ACHN (cell line): ENCODE measurements around the gene YTHDF2.
"Not testable (repeated sequence)": the region's sequence is repeated elsewhere in the genome, so short reads cannot be mapped to it uniquely, and the experiment has no call there.

Source experiments
- DNase-seq: peaks from one replicate; pipeline ENCODE4 v3.0.0-alpha.2; 2015
- in situ Hi-C: cut with HindIII; loops from 2 replicates; pipeline ENCODE4 v1.10.0; 2017; ENCODE audit warnings: low sequenced_read_pairs, low pct_ligation_motif_present, low pct_unique_long_range_greater_than_20kb

YTHDF2 gene

GRCh38 chr1:28755701-28756100 is 19.0 kb downstream of the YTHDF2 start:
- DNase-seq = no peak
- in situ Hi-C loops = no loop called here

- in situ Hi-C loops = no loop called here
- DNase-seq = no peak
Observed at GRCh38 chr1:28756846-28757245, 20.1 kb downstream of the YTHDF2 start.

DNA sequence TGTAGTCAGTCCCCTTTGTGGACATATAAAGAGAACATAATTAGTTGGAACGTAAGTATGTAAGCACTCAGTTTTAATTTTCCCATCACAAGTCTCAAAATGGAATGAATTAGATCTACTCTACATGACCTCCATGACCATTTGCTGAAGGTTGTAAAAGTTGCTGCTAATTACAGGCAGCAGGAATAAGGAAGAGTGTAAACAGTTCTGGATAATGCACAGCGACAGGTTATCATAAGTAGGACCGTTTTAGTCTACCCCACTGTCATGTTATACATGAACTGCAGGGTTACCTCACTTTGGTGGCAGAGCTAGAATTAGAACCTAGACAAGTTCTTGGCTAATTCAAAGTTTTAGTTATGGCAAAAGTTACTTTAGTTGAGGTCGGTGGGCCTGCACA is 21.7 kb downstream of the YTHDF2 start:
- in situ Hi-C loops = no loop called here
- no peak for DNase-seq

DNA sequence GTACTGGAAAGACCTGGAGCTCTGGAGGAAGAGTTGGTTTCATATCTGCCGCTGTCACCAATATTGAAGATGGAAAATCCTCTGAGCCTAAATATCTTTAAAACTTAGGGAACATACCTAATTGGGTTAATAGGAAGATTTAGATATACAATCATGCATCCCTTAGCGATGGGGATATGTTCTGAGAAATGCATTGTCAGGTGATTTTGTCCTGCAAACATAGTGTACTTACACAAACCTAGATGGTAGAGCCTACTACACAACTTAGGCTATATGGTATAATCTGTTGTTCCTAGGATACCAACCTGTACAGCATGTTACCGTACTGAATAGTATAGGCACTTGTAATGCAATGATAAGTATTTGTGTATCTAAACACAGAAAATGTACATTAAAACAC is 22.5 kb downstream of the YTHDF2 start:
- no peak for DNase-seq
- in situ Hi-C loops = no loop called here

GRCh38 chr1:28761189-28761588 is 24.4 kb downstream of the YTHDF2 start:
- in situ Hi-C loops = no loop called here
- no peak for DNase-seq

DNA sequence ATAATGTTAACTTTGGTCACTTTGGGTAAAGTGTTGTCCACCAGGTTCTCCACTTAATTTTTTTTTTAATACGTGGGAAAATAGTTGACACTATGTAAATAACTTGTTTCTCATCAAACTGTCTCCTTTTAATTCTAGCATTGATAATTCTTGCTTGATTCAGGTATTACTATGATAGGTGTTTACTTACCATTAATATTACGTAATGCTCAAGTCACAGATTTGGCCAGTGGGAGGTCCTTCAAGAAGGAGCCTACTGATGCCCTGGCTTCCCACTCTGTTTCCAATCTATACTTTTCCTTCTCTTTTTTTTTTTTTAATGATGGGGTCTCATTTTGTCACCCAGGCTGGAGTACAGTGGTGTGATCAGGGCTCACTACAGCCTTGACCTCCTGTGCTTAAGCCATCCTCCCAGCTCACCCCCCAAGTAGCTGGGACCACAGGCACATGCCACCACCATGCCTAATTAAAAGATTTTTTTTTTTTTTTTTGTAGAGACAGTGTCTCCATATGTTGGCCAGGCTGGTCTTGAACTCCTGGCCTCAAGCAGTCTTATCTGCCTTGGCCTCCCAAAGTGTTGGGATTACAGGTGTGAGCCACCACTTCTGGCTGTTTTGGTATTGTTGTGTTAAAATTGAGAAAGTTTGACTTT is 29.9 kb downstream of the YTHDF2 start:
- in situ Hi-C loops = no loop called here
- no peak for DNase-seq

GRCh38 chr1:28770601-28771165 is 33.9 kb downstream of the YTHDF2 start:
- DNase-seq = no peak
- in situ Hi-C loops = no loop called here

DNA sequence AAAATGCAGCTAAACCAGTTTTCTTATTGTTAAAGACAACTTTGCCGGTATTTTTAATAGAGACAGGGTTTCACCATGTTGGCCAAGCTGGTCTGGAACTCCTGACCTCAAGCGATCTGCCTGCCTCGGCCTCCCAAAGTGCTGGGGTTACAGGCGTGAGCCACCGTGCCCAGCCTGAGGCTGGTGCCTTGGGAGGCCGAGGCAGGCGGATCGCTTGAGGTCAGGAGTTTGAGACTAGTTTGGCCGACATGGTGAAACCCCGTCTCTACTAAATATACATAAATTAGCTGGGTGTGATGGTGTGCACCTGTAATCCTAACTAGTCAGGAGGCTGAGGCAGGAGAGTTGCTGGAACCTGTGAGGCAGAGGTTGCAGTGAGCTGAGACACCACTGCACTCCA is 35.2 kb downstream of the YTHDF2 start:
- DNase-seq, in situ Hi-C loops: not testable (repeated sequence)

GRCh38 chr1:28773105-28773504 is 36.4 kb downstream of the YTHDF2 start:
- in situ Hi-C loops = no loop called here
- no peak for DNase-seq

DNA sequence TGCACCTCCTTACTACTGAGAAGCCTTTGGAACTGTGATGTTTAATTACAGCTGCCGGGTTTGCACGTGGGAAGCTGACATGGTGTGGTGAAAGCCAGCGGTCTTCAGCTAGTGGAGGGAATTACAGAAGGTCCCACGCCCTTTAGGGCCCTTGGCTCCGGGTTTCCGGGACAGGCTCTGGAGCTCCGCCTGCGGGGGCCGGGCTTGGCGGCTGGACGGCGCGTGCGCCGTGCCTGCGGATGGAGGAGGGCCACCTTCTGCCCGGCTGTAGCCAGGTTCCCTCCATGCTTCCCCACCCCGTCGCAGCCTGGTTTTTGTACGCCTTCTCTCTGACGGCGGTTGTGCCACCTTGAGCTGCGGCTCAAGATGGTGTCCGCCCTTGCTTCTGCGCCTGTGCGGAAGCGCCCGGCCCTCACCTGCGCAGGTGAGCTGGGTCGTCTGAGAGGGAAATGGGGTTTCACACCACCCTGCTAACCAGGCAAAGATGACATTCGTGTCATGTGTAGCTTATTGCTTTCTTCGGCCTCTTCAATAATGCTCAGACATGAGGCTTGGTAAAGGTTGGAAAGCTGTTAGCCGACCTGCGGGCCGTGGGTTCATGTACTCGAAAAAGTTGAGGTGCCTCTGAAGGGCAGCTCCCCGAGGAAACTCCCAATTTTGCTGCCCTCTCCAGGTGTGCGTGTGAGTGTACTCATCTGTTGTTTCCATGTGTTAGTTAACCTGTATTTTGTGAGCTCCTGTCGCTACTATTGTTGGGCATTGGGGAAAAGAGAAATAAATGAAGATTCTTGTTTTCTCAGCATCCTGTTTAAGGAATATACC is 38.6 kb downstream of the YTHDF2 start:
- in situ Hi-C loops = no loop called here
- peak; percentile 55 for DNase-seq

DNA sequence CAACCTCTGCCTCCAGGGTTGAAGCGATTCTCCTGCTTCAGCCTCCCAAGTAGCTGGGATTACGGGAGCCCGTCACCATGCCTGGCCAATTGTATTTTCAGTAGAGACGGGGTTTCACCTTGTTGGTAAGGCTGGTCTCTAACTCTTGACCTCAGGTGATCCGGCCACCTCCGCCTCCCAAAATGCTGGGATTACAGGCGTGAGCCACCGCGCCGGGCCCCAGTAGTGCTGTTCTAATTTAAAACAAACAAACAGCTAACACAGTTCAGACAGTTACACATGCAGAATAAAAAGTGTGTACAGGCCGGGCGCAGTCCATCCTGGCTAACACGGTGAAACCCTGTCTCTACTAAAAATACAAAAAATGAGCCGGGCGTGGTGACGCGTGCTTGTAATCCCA is 39.6 kb downstream of the YTHDF2 start:
- in situ Hi-C loops = no loop called here
- DNase-seq = no peak

- DNase-seq = no peak
- in situ Hi-C loops = no loop called here
Observed at GRCh38 chr1:28778021-28778420, 41.3 kb downstream of the YTHDF2 start.

GRCh38 chr1:28779751-28780408 is 43.1 kb downstream of the YTHDF2 start:
- in situ Hi-C loops = no loop called here
- no peak for DNase-seq

DNA sequence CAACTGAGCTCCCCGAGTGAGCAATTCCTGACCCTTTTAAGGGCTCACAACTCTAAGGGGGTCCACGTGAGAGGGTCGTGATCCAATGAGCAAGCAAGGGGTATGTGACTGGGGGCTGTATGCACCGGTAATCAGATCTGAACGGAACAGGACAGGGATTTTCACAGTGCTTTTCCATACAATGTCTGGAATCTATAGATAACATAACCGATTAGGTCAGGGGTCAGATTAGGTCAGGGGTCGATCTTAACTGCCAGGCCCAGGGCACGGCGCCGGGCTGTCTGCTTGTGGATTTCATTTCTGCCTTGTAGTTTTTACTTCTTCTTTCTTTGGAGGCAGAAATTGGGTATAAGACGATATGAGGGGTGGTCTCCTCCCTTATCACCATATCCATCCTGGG is 44.6 kb downstream of the YTHDF2 start:
- no peak for DNase-seq
- in situ Hi-C loops = no loop called here

DNA sequence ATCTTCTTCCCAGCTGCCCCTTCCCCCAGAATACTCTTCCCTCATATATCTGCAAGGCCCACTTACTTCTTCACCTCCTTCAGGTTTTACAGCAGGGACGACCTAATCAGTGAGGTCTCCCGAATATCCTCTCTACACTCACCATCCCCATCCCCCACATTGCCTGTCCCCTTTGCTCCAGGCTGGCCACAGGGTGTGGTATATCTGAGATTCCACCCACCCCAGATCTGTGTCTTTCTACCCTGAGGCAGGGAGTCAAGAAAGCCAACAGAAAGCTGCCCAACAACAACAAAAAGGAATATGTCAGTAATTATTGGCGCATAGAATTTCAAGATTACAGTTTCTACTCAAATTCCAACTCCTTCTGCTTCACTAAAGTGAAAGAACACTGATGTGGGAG is 45.3 kb downstream of the YTHDF2 start:
- in situ Hi-C loops = no loop called here
- no peak for DNase-seq

- DNase-seq = no peak
- in situ Hi-C loops = no loop called here
Observed at GRCh38 chr1:28783363-28783762, 46.6 kb downstream of the YTHDF2 start.

GRCh38 chr1:28789412-28789811 is 52.7 kb downstream of the YTHDF2 start:
- no peak for DNase-seq
- in situ Hi-C loops = no loop called here

- DNase-seq = no peak
- in situ Hi-C loops = no loop called here
Observed at GRCh38 chr1:28789816-28790215, 53.1 kb downstream of the YTHDF2 start.

- in situ Hi-C loops = no loop called here
- no peak for DNase-seq
Observed at GRCh38 chr1:28790377-28791035, 53.8 kb downstream of the YTHDF2 start.
